Hippocampal formation (tissue), 2 donors: ENCODE measurements around the gene MCAT.

Experiments used
- DNase-seq, 2 donors: peaks; one replicate each; lab custom pipeline; 2025; lab: John Stamatoyannopoulos, UW

Gene MCAT

GRCh38 chr22:43090130-43090789 is 52.9 kb downstream of the MCAT start:
- DNase-seq, result peak; percentile 8 to 81

- DNase-seq, result peak; percentile 59 to 74
Observed at GRCh38 chr22:43088984-43089717, 54.0 kb downstream of the MCAT start, which contains the start of gene TTLL1. TSS of gene TTLL1 (minus strand) at chr22:43089391. CDS start at chr22:43075586, 13,805 bp downstream.

GRCh38 chr22:43088627-43088983 is 54.6 kb downstream of the MCAT start:
- DNase-seq, result no peak

GRCh38 chr22:43085658-43086606 is 57.3 kb downstream of the MCAT start:
- no peak for DNase-seq
